GM13976 (cell line): ENCODE data around the gene UGT2A3.
"Not testable (repeated sequence)": the region's sequence is repeated elsewhere in the genome, so short reads cannot be mapped to it uniquely, and the experiment has no call there.

Source experiments
- DNase-seq: peaks from one replicate; pipeline ENCODE4 v3.0.0; 2012; ENCODE audit warnings: low spot score
- CTCF ChIP-seq: IDR thresholded peaks from 2 replicates; pipeline ENCODE4 v1.5.1; 2012; ENCODE audit warnings: borderline replicate concordance, mild to moderate bottlenecking; ENCODE audit not compliant: insufficient read depth; ENCODE audit errors: extremely low read depth, missing control alignments, control extremely low read depth
- in situ Hi-C: fragments of 300-500 bp; cut with MboI; formaldehyde crosslinking; loops from one replicate; pipeline ENCODE4 v1.12.0; 2022; ENCODE audit warnings: low sequenced_read_pairs, mixed read lengths, inconsistent platforms; ENCODE audit not compliant: unreplicated experiment

UGT2A3 gene

GRCh38 chr4:68948985-68949384, 2.6 kb downstream of the UGT2A3 start:
- DNase-seq: no peak
- no peak for TF ChIP-seq CTCF
- in situ Hi-C loops: no loop called here

DNA sequence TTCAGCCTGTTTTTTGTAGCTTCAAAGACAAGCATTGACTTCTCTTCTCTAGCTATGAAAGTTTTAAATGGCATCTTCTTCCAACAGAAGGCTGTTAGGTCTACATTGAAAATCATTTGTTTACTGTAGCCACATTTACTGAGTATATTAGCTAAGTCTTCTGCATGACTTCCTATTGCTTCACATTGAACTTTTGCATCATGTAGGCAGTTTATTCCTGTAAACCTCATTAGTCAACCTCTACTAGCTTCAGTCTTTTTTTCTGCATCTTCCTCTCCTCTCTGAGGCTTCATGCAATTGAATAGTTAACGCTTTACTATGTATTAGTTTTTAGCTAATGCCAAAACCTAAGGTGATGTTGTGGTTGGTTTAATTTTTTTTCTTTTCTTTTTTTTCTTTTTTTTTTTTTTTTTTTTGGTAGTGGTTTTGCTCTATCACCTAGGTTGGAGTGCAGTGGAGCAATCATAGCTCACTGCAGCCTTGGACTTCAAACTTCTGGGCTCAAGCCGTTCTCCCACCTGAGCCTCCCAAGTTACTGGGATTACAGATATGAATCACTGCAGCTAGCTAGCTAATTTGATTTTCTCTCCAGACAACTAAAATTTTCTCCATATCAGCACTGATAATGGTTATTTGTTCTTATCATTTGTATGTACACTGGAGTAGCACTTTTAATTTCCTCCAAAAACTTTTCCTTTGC, 3.4 kb downstream of the UGT2A3 start:
- DNase-seq: no peak
- TF ChIP-seq CTCF: no peak
- in situ Hi-C loops: no loop called here

GRCh38 chr4:68929076-68929737, 22.4 kb downstream of the UGT2A3 start:
- no peak for DNase-seq
- no peak for TF ChIP-seq CTCF
- in situ Hi-C loops: no loop called here

- in situ Hi-C loops: no loop called here
- no peak for DNase-seq
- TF ChIP-seq CTCF: no peak
These were observed 24.4 kb downstream of the UGT2A3 start for GRCh38 chr4:68927165-68927564.

GRCh38 chr4:68922202-68922601, 29.4 kb downstream of the UGT2A3 start:
- in situ Hi-C loops, DNase-seq: not testable (repeated sequence)

DNA sequence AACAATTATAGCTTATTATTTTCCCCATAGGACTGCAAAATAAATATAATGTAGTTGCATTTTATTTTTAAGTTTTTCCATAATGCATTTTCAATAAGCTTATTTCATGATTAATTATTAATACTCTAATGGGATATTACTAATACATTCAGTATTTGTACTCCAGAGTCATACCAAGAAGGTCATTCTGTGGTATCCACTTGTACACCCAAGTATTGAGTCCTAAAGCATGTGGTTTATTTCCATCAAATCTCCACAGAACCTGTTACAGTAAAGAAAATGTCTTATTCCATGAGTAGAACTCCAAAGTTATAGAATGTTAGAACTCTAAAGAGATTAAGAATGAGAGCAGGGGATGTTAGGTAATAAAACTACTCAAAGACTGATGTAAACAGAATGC, 30.6 kb downstream of the UGT2A3 start:
- in situ Hi-C loops: no loop called here
- no peak for DNase-seq

GRCh38 chr4:68917016-68917415, 34.6 kb downstream of the UGT2A3 start:
- in situ Hi-C loops: no loop called here
- TF ChIP-seq CTCF: no peak

More for the DNA sequence above, 30.6 kb downstream of the UGT2A3 start:
- TF ChIP-seq CTCF: no peak

More at GRCh38 chr4:68917016-68917415, 34.6 kb downstream of the UGT2A3 start:
- DNase-seq: no peak
